OCI-LY1 (cell line): ENCODE measurements around the gene MAPKAPK3.

Source experiments
- H2AFZ ChIP-seq: fragments of 200-600 bp; sonication (generic), shearing (Covaris generic); 2 replicates; pipeline ENCODE4 v1.6.0; 2014; ENCODE audit warnings: antibody characterized with exemption, mild to moderate bottlenecking, low read length
- H3F3A ChIP-seq: fragments of 200-600 bp; sonication (generic), shearing (Covaris generic); 2 replicates; pipeline ENCODE4 v1.6.0; 2014; ENCODE audit warnings: mild to moderate bottlenecking, antibody characterized with exemption, low read length, moderate library complexity; ENCODE audit not compliant: insufficient read depth
- H3K27ac ChIP-seq: fragments of 200-600 bp; sonication (generic); 2 replicates; pipeline ENCODE4 v1.5.1; 2014; ENCODE audit warnings: low read length, mixed run types, mild to moderate bottlenecking, low read depth; ENCODE audit not compliant: poor library complexity, severe bottlenecking
- H3K27me3 ChIP-seq: fragments of 200-600 bp; sonication (generic); 2 replicates; pipeline ENCODE4 v1.6.0; 2014; ENCODE audit warnings: antibody characterized with exemption, mild to moderate bottlenecking, low read length, moderate library complexity; ENCODE audit not compliant: insufficient read depth
- H3K36me3 ChIP-seq: fragments of 200-600 bp; sonication (generic); 2 replicates; pipeline ENCODE4 v1.6.1; 2014; ENCODE audit warnings: mild to moderate bottlenecking, antibody characterized with exemption, low read length, moderate library complexity, mixed read lengths; ENCODE audit not compliant: insufficient read depth
- H3K4me1 ChIP-seq: fragments of 200-600 bp; sonication (generic); 2 replicates; pipeline ENCODE4 v1.5.1; 2014; ENCODE audit warnings: mild to moderate bottlenecking, low read length, moderate library complexity; ENCODE audit not compliant: insufficient read depth, severe bottlenecking
- H3K4me2 ChIP-seq: fragments of 200-600 bp; sonication (generic), shearing (Covaris generic); 2 replicates; pipeline ENCODE4 v1.6.1; 2014; ENCODE audit warnings: low read length
- H3K4me3 ChIP-seq: fragments of 200-600 bp; sonication (generic); 2 replicates; pipeline ENCODE4 v1.5.1; 2014; ENCODE audit warnings: low read length, low read depth, mild to moderate bottlenecking, mixed read lengths; ENCODE audit not compliant: poor library complexity, severe bottlenecking
- H3K79me2 ChIP-seq: fragments of 200-600 bp; shearing (Covaris generic); 2 replicates; pipeline ENCODE4 v1.6.1; 2016; ENCODE audit warnings: mixed run types, low read length, mixed read lengths; ENCODE audit not compliant: insufficient read depth
- H3K9ac ChIP-seq: fragments of 200-600 bp; sonication (generic), shearing (Covaris generic); 2 replicates; pipeline ENCODE4 v1.6.1; 2014; ENCODE audit warnings: mild to moderate bottlenecking, low read length, mixed read lengths
- H3K9me2 ChIP-seq: fragments of 200-600 bp; sonication (generic), shearing (Covaris generic); 2 replicates; pipeline ENCODE4 v1.6.1; 2014; ENCODE audit warnings: low read depth, mild to moderate bottlenecking, low read length, mixed read lengths
- H3K9me3 ChIP-seq: fragments of 200-600 bp; shearing (Covaris generic); 2 replicates; pipeline ENCODE4 v1.6.1; 2014; ENCODE audit warnings: low read length, mixed read lengths
- H4K20me1 ChIP-seq: fragments of 200-600 bp; sonication (generic), shearing (Covaris generic); 2 replicates; pipeline ENCODE4 v1.6.0; 2016; ENCODE audit warnings: mild to moderate bottlenecking, low read length; ENCODE audit not compliant: insufficient read depth
- EZH2 ChIP-seq: fragments of 200-600 bp; sonication (generic), shearing (Covaris generic); IDR thresholded peaks from 2 replicates; pipeline ENCODE4 v1.8.0; 2017; ENCODE audit warnings: borderline replicate concordance, mixed run types, mild to moderate bottlenecking, antibody characterized with exemption, low read length, moderate library complexity, mixed read lengths
- TF ChIP-seq, protein P1 (sequence below): fragments of 200-600 bp; sonication (generic), shearing (Covaris generic); IDR thresholded peaks from 2 replicates; pipeline ENCODE4 v1.5.1; 2017; ENCODE audit warnings: mild to moderate bottlenecking, antibody characterized with exemption, low read length, moderate library complexity, mixed read lengths

MAPKAPK3 gene

DNA sequence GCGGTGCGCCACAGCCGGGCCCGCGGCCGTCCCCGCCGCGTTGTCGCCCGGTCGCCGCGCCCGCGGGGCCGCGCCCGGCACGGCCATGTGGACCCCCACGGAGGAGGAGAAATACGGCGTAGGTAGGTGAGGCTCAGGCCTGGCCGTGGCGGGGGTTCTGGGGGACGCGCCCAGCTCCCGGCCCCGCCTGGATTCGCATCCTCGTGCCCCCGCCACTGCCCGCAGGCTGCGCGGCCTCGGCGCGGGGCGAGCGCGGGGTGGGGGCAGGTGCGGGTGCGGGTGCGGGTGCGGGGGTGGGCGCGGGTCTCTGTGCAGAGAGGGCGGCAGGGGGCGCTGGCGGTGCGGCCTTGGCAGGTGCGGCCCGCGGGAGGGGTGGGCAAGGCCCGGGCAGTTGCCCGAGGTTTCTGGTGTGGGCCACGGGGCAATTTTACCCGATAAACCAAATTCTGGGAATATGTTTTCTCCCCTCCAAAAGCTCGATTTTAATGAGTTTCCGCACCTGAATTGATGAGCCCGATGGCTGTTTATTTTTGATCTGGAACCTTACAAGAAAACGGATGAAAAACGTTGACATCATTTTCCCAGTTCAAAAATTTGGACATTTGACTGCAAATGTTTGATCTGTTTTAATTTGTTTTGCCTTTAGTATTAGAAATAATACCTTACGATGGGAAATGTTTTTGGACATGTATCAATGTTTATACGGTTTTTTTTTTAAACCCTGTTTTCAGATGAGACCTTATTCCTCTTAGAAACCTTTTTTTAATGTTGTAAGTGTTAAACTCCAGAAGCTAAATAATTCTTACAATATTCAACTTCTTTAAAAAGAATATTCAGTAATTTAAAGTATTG lies 58.5 kb downstream of the MAPKAPK3 start:
- Histone ChIP-seq H3K27me3 (no peaks in the 10 kb centered on the region), H2AFZ (no peak overlapping the region), H3K9ac (no peak overlapping the region; the same call in 1 of the 2 replicates), H3K36me3 (no peaks in the 10 kb centered on the region), H3K4me1 (peaks cover 5% of the 10 kb centered on the region), H3K9me2 (no peaks in the 10 kb centered on the region), H3K9me3 (no peaks in the 10 kb centered on the region), H3K27ac (no peak overlapping the region), H3K4me3 (peak overlapping the region; percentile 54), H4K20me1 (no peaks in the 10 kb centered on the region), H3F3A (no peaks in the 10 kb centered on the region), H3K4me2 (peak overlapping the region; percentile 61), H3K79me2 (no peaks in the 10 kb centered on the region)
- TF ChIP-seq, protein P1, sequence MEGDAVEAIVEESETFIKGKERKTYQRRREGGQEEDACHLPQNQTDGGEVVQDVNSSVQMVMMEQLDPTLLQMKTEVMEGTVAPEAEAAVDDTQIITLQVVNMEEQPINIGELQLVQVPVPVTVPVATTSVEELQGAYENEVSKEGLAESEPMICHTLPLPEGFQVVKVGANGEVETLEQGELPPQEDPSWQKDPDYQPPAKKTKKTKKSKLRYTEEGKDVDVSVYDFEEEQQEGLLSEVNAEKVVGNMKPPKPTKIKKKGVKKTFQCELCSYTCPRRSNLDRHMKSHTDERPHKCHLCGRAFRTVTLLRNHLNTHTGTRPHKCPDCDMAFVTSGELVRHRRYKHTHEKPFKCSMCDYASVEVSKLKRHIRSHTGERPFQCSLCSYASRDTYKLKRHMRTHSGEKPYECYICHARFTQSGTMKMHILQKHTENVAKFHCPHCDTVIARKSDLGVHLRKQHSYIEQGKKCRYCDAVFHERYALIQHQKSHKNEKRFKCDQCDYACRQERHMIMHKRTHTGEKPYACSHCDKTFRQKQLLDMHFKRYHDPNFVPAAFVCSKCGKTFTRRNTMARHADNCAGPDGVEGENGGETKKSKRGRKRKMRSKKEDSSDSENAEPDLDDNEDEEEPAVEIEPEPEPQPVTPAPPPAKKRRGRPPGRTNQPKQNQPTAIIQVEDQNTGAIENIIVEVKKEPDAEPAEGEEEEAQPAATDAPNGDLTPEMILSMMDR, result peak; percentile 51
- no peak for TF ChIP-seq EZH2

DNA sequence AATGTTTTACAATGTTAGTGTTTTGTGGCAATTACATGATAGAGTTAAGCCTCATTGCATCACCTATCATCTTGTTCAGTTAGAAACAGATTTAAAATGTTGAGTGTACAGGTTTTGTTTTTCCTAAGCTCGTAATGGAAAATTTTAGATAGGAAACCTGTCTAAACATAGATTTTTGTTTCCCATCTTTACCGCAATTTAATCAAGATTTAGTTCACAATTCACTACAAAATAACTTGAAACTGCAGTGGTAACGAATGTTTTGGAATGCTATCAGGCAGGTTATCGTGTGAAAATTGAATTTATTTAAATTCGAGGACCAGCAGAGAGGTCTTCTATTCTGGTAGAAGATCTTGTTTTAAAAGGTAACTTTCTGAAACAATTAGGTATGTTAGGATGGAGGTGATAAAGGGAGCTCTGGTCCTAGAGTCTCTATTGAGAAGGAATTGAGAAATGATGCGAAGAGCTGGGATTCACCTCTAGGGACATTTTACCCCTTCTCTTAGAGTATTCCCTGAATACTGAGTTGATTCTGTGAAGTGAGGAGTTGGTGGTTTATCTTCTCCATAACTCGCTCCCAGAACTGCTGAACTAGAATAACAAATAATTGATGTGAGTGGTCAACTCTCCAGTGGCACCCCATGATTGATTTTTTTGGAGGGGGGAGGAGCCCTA lies 59.2 kb downstream of the MAPKAPK3 start:
- H3K79me2 ChIP-seq, result no peaks in the 10 kb centered on the region
- no peaks in the 10 kb centered on the region for H3K9me3 ChIP-seq
- H3F3A ChIP-seq, result no peaks in the 10 kb centered on the region
- TF ChIP-seq, protein P1, result no peak
- TF ChIP-seq EZH2, result no peak
- no peak overlapping the region for H3K4me2 ChIP-seq
- H2AFZ ChIP-seq, result no peak overlapping the region
- no peak overlapping the region for H3K27ac ChIP-seq
- no peak overlapping the region for H3K9ac ChIP-seq
- no peaks in the 10 kb centered on the region for H4K20me1 ChIP-seq
- no peaks in the 10 kb centered on the region for H3K36me3 ChIP-seq
- H3K4me3 ChIP-seq, result no peak overlapping the region
- no peaks in the 10 kb centered on the region for H3K27me3 ChIP-seq
- peaks cover 5% of the 10 kb centered on the region for H3K4me1 ChIP-seq
- H3K9me2 ChIP-seq, result no peaks in the 10 kb centered on the region

DNA sequence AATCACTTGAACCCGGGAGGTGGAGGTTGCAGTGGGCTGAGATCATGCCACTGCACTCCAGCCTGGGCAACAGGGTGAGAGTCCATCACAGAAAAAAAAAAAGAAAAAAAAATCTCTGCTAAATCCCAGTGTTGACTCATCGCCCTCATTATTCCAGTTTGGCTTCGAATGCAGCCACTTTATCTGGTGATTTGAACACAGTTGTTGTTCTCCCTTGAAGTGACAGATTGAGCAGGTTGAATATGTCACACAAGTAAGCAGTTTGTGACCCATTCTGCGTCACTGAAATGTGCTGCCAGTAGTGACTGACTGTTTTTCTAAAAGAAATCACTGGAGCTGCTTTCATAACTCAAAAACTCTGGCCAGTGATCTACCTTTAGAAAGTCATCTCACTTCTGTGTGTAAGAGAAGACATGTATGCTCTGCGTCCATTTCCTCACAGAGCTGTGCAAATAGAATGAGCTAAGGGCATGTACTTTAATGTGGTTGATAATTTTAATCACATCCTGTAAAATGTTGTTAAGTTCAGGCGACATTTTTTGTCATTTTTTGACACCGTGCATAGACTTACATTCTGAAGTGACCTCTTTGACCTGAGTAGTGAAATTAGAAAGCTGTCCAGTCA lies 70.3 kb downstream of the MAPKAPK3 start:
- no peaks in the 10 kb centered on the region for H3K79me2 ChIP-seq
- no peak overlapping the region for H3K9ac ChIP-seq
- no peaks in the 10 kb centered on the region for H3K9me2 ChIP-seq
- no peak overlapping the region for H3K4me2 ChIP-seq
- H4K20me1 ChIP-seq, result no peaks in the 10 kb centered on the region
- H3K4me1 ChIP-seq, result no peaks in the 10 kb centered on the region
- H3K27ac ChIP-seq, result no peak overlapping the region
- H3K27me3 ChIP-seq, result no peaks in the 10 kb centered on the region
- no peak overlapping the region for H2AFZ ChIP-seq
- H3K36me3 ChIP-seq, result no peaks in the 10 kb centered on the region
- no peak overlapping the region for H3K4me3 ChIP-seq
- no peaks in the 10 kb centered on the region for H3K9me3 ChIP-seq
- H3F3A ChIP-seq, result no peaks in the 10 kb centered on the region
- TF ChIP-seq, protein P1, result no peak
- no peak for TF ChIP-seq EZH2
